ENCODE results near the gene STAT5A. TPM values are rescaled to one million over a fixed set of nuclear protein-coding genes. Genes with fewer than 3 reads are reported as not detected.
A peak's percentile ranks its signal among the peaks of the same experiment; 100 is the strongest.

STAT5A gene
- total and polyA plus RNA-seq, 2 experiments from 2014 or later = 2.3 to 18.1 TPM

DNA sequence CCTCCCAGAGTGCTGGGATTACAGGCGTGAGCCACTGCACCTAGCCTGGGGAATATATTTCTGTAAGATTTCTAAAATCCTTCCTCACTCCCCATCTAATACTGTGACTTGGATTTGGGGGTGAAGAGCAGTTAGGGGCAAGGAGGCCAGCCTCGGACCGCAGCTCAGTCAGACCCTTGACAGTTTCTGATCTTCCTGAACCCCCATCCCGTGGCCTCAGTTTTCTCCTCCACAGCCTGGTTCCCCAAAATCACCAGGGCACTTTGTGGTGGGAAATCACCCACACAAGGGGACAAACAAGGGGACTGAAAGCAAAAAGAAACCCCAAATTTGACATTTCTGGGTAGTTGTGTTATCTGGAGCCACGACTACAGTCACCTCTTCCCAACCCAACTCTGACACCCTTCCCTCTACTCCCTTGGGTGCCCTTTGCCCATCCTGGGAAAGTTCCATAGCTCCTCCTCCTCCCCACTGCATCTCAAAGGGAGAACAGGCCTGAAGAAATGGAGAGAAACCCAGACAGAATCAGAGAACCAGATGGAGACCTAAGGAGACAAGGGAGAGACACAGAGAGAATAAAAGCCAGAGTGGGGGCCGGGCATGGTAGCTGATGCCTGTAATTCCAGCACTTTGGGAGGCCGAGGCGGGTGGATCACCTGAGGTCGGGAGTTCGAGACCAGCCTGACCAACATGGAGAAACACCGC lies 2.8 kb upstream of the STAT5A start:
- Mint-ChIP-seq H3K4me1 (peaks cover 29% of the 10 kb centered on the region), H3K9me3 (no peaks in the 10 kb centered on the region), H3K27me3 (ENCODE audit: insufficient read depth, low read depth, poor library complexity) (peaks cover 35% of the 10 kb centered on the region), H3K36me3 (ENCODE audit: low read depth) (no peaks in the 10 kb centered on the region), H3K27ac (no peak overlapping the region; the same call in 1 of the 2 replicates), H3K4me3 (no peak overlapping the region)
- no peak overlapping the region for H3K27ac ChIP-seq (ENCODE audit: low read depth)
- DNase-seq (ENCODE audit: low spot score) (no peak), ATAC-seq (no peak)
- no peak overlapping the region for H3K4me2 ChIP-seq
- H3K36me3 ChIP-seq (ENCODE audit: insufficient read depth) = no peaks in the 10 kb centered on the region
- peaks cover 13% of the 10 kb centered on the region for H3K4me1 ChIP-seq (ENCODE audit: insufficient read depth)
- no peaks in the 10 kb centered on the region for H3K9me2 ChIP-seq (ENCODE audit: insufficient read depth)
- H2AFZ ChIP-seq = no peak overlapping the region
- H3K27me3 ChIP-seq (ENCODE audit: insufficient read depth) = peaks cover 39% of the 10 kb centered on the region
- no peak for TF ChIP-seq CREB1 (CRISPR knock-in tag; IDR thresholded peaks at IDR 0.05; ENCODE audit: low read depth)
- no peak for TF ChIP-seq ZNF114 (CRISPR knock-in tag; IDR thresholded peaks at IDR 0.05)
- TF ChIP-seq, protein P1, sequence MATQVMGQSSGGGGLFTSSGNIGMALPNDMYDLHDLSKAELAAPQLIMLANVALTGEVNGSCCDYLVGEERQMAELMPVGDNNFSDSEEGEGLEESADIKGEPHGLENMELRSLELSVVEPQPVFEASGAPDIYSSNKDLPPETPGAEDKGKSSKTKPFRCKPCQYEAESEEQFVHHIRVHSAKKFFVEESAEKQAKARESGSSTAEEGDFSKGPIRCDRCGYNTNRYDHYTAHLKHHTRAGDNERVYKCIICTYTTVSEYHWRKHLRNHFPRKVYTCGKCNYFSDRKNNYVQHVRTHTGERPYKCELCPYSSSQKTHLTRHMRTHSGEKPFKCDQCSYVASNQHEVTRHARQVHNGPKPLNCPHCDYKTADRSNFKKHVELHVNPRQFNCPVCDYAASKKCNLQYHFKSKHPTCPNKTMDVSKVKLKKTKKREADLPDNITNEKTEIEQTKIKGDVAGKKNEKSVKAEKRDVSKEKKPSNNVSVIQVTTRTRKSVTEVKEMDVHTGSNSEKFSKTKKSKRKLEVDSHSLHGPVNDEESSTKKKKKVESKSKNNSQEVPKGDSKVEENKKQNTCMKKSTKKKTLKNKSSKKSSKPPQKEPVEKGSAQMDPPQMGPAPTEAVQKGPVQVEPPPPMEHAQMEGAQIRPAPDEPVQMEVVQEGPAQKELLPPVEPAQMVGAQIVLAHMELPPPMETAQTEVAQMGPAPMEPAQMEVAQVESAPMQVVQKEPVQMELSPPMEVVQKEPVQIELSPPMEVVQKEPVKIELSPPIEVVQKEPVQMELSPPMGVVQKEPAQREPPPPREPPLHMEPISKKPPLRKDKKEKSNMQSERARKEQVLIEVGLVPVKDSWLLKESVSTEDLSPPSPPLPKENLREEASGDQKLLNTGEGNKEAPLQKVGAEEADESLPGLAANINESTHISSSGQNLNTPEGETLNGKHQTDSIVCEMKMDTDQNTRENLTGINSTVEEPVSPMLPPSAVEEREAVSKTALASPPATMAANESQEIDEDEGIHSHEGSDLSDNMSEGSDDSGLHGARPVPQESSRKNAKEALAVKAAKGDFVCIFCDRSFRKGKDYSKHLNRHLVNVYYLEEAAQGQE (IDR thresholded peaks at IDR 0.05; ENCODE audit: unreplicated experiment) = no peak
- TF ChIP-seq, protein P2, sequence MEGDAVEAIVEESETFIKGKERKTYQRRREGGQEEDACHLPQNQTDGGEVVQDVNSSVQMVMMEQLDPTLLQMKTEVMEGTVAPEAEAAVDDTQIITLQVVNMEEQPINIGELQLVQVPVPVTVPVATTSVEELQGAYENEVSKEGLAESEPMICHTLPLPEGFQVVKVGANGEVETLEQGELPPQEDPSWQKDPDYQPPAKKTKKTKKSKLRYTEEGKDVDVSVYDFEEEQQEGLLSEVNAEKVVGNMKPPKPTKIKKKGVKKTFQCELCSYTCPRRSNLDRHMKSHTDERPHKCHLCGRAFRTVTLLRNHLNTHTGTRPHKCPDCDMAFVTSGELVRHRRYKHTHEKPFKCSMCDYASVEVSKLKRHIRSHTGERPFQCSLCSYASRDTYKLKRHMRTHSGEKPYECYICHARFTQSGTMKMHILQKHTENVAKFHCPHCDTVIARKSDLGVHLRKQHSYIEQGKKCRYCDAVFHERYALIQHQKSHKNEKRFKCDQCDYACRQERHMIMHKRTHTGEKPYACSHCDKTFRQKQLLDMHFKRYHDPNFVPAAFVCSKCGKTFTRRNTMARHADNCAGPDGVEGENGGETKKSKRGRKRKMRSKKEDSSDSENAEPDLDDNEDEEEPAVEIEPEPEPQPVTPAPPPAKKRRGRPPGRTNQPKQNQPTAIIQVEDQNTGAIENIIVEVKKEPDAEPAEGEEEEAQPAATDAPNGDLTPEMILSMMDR (conservative IDR thresholded peaks at IDR 0.05; ENCODE audit: low read depth in 2 of 2) = no peak
- TF ChIP-seq ZNF331 (CRISPR knock-in tag; IDR thresholded peaks at IDR 0.05; ENCODE audit: low read depth) = no peak
- no peaks in the 10 kb centered on the region for H4K20me1 ChIP-seq (replicated peaks; ENCODE audit: insufficient read depth)
- H3F3A ChIP-seq (replicated peaks; ENCODE audit: low read depth) = peaks cover 9% of the 10 kb centered on the region; the same call in 1 of the 2 replicates
- H3K4me3 ChIP-seq = no peak overlapping the region
- H3K79me2 ChIP-seq (replicated peaks; ENCODE audit: insufficient read depth) = no peaks in the 10 kb centered on the region

DNA sequence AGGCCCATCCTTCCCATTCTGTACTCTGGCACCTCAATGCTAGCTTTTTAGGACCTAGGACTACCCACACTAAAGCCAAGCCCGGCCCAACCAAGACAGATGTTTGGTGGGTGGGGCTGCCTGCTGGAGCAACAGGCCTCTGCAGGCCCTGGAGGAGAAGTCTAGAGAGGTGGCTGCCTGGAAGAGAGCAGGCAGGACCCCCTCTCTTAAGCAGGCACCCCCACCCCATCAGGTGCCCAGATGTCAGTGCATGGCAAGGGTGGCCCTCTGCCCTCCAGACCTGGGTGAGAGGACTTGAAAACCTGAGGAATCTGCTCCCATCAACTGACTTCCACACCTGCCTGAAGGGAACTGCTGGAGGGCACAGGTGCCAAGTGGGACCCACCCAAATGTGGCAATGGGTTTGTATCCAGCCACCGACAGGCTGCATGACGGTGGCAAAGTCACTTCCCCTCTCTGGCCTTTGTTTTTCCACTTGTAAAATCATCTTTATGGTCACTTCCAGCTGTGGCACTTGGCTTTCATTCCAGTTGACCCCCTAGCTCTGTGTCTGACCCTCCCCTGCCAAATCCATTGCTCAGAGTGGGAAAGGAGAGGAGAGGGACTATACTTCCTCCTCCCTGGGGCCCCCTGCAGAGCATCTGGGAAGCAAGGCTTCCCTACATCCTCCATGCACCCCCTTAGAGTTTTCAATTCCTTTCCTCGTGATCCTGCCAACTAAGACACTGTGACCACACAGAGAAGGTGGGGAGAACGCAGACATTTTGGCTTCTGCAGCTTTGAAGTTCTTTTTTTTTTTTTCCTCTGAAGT lies 1.7 kb upstream of the STAT5A start:
- H3F3A ChIP-seq (replicated peaks; ENCODE audit: low read depth) = peaks cover 9% of the 10 kb centered on the region; the same call in 1 of the 2 replicates
- no peaks in the 10 kb centered on the region for H3K9me2 ChIP-seq (ENCODE audit: insufficient read depth)
- ATAC-seq = no peak
- H3K4me1 Mint-ChIP-seq = peaks cover 26% of the 10 kb centered on the region
- no peak overlapping the region for H3K27ac Mint-ChIP-seq
- H3K36me3 Mint-ChIP-seq (ENCODE audit: low read depth) = no peaks in the 10 kb centered on the region
- no peak overlapping the region for H3K4me3 ChIP-seq
- peaks cover 42% of the 10 kb centered on the region for H3K27me3 ChIP-seq (ENCODE audit: insufficient read depth)
- H3K4me3 Mint-ChIP-seq = peak overlapping the region; percentile 71; the same call in 2 of the 3 replicates
- H3K36me3 ChIP-seq (ENCODE audit: insufficient read depth) = no peaks in the 10 kb centered on the region
- no peaks in the 10 kb centered on the region for H4K20me1 ChIP-seq (replicated peaks; ENCODE audit: insufficient read depth)
- no peak for DNase-seq (ENCODE audit: low spot score)
- H3K4me2 ChIP-seq = peak overlapping the region; percentile 85
- H3K27me3 Mint-ChIP-seq (ENCODE audit: insufficient read depth, low read depth, poor library complexity) = peaks cover 36% of the 10 kb centered on the region
- no peak overlapping the region for H3K27ac ChIP-seq (ENCODE audit: low read depth)
- no peaks in the 10 kb centered on the region for H3K9me3 Mint-ChIP-seq
- peaks cover 13% of the 10 kb centered on the region for H3K4me1 ChIP-seq (ENCODE audit: insufficient read depth)
- H2AFZ ChIP-seq = peak overlapping the region; percentile 91
- H3K79me2 ChIP-seq (replicated peaks; ENCODE audit: insufficient read depth) = no peaks in the 10 kb centered on the region
- TF ChIP-seq CREB1 (CRISPR knock-in tag; IDR thresholded peaks at IDR 0.05; ENCODE audit: low read depth) = no peak
- no peak for TF ChIP-seq JUNB (IDR thresholded peaks at IDR 0.05; ENCODE audit: unreplicated experiment)
- TF ChIP-seq EZH2 (IDR thresholded peaks at IDR 0.05; ENCODE audit: low read depth, unreplicated experiment) = no peak
- no peak for TF ChIP-seq STAT1 (IDR thresholded peaks at IDR 0.05; ENCODE audit: unreplicated experiment)
- no peak for TF ChIP-seq ZNF114 (CRISPR knock-in tag; IDR thresholded peaks at IDR 0.05)
- no peak for TF ChIP-seq EZH2phosphoT487 (IDR thresholded peaks at IDR 0.05; ENCODE audit: unreplicated experiment)
- TF ChIP-seq, protein P3, sequence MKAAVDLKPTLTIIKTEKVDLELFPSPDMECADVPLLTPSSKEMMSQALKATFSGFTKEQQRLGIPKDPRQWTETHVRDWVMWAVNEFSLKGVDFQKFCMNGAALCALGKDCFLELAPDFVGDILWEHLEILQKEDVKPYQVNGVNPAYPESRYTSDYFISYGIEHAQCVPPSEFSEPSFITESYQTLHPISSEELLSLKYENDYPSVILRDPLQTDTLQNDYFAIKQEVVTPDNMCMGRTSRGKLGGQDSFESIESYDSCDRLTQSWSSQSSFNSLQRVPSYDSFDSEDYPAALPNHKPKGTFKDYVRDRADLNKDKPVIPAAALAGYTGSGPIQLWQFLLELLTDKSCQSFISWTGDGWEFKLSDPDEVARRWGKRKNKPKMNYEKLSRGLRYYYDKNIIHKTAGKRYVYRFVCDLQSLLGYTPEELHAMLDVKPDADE (IDR thresholded peaks at IDR 0.05) = no peak
- TF ChIP-seq POLR2AphosphoS5 (IDR thresholded peaks at IDR 0.05; ENCODE audit: low read depth) = no peak
- TF ChIP-seq, protein P2 (conservative IDR thresholded peaks at IDR 0.05; ENCODE audit: low read depth in 2 of 2) = no peak
- no peak for TF ChIP-seq NANOG (IDR thresholded peaks at IDR 0.05; ENCODE audit: borderline replicate concordance)

Measured in GM23338 (cell line).